Stimulated activated naive CD4-positive, alpha-beta T cell treated with Interleukin-2 at 50 U/mL for 16 hours (primary cell): ENCODE measurements around the gene FZD1.

Experiments used
- DNase-seq: peaks from one replicate; lab custom pipeline; 2025; lab: John Stamatoyannopoulos, UW

The FZD1 gene

GRCh38 chr7:91264046-91264923 lies at the start of gene FZD1:
Gene FZD1 (plus strand): TSS chr7:91264433. CDS start chr7:91264881, 448 bp downstream.
- DNase-seq, result peak; percentile 8

- DNase-seq, result no peak
Observed at GRCh38 chr7:91226411-91226810, 37.8 kb upstream of the FZD1 start.

- DNase-seq, result no peak
Observed at GRCh38 chr7:91228327-91228726, 35.9 kb upstream of the FZD1 start.

GRCh38 chr7:91228927-91229558 lies 35.2 kb upstream of the FZD1 start:
- DNase-seq, result no peak

- DNase-seq, result no peak
Observed at GRCh38 chr7:91230100-91230499, 34.1 kb upstream of the FZD1 start.

- no peak for DNase-seq
Observed at GRCh38 chr7:91230503-91230902, 33.7 kb upstream of the FZD1 start.

GRCh38 chr7:91233212-91233611 lies 31.0 kb upstream of the FZD1 start:
- DNase-seq, result no peak

- no peak for DNase-seq
Observed at GRCh38 chr7:91235211-91235832, 28.9 kb upstream of the FZD1 start.

GRCh38 chr7:91239171-91239604 lies 25.0 kb upstream of the FZD1 start:
- DNase-seq, result no peak

- DNase-seq, result no peak
Observed at GRCh38 chr7:91239772-91240171, 24.5 kb upstream of the FZD1 start.

- DNase-seq, result no peak
Observed at GRCh38 chr7:91240376-91240941, 23.8 kb upstream of the FZD1 start.

- DNase-seq, result no peak
Observed at GRCh38 chr7:91242097-91242844, 22.0 kb upstream of the FZD1 start.

GRCh38 chr7:91243591-91244301 lies 20.5 kb upstream of the FZD1 start:
- DNase-seq, result no peak

- DNase-seq, result no peak
Observed at GRCh38 chr7:91247500-91247899, 16.7 kb upstream of the FZD1 start.

GRCh38 chr7:91248996-91249395 lies 15.2 kb upstream of the FZD1 start:
- no peak for DNase-seq

- no peak for DNase-seq
Observed at GRCh38 chr7:91249506-91250233, 14.6 kb upstream of the FZD1 start.

GRCh38 chr7:91250706-91251105 lies 13.5 kb upstream of the FZD1 start:
- DNase-seq, result no peak

- no peak for DNase-seq
Observed at GRCh38 chr7:91251877-91252276, 12.4 kb upstream of the FZD1 start.

GRCh38 chr7:91263384-91264045 lies 718 bp upstream of the FZD1 start:
- DNase-seq, result no peak
